ENCODE measurements around the gene G2E3.

G2E3 gene

DNA sequence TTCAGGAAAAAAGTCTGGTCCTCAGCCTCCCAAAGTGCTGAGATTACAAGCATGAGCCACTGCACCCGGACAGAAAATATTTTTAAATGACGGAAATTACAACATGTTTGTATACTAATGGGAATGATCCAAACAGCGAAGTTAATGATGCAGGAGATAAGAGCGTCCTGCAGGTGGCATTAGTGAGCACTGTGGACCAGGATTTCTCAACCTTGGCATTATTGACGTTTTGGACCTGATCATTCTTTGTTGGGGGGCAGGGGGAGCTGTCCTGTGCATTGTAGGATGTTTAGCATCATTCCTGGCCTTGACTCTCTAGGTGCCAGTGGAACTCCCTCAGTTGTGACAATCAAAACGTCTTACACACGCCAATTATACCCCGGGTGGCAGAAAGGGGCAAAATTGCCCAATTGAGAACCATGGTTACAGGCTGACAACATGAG, 97.3 kb downstream of the G2E3 start:
- DNase-seq (ENCODE audit: low spot score): peak; percentile 25

DNA sequence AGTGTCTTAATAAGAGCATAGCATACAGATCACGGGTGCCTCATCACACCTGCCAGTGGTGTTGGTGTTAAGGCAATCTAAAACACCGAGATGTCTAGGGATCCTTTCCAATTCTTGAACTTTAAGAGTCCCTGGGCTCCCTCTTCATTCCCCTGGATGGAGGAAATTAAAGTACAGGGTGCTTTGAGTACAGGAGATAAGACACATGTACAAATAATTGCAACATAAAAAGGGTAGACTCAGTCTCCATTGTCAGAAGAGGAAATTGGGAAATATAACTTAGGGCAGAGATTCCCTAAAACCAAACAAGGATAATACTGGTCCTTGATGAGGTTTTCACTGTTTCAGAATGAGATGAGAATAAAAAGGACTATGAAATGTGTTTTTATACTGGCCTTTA, 98.1 kb downstream of the G2E3 start:
- no peak for DNase-seq (ENCODE audit: low spot score)

DNA sequence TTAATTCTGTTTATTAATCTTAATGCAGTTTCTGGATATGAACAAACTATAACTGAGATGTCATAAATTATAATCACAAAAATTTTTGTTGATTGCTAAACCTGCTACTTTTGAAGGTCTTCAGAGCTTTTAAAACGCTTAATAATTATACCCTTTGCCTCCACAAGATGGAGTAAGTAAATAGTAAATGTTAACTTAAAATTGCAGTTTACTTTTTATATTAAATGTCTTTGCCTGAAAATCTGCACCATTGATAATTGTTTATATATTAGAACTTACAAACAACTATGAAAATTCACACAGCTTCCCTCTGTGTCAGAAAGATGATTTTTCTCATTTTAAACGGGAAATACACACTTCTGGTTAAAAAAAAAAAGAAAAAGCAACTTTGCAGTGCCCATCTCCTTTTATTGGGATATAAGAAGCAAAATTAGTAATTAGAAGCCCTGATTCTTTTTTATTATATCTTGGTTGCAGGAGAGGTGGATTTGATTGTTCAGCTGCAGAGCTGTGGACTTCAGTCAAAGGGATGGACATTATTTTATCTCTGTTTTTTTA, 98.7 kb downstream of the G2E3 start:
- DNase-seq (ENCODE audit: low spot score): no peak

DNA sequence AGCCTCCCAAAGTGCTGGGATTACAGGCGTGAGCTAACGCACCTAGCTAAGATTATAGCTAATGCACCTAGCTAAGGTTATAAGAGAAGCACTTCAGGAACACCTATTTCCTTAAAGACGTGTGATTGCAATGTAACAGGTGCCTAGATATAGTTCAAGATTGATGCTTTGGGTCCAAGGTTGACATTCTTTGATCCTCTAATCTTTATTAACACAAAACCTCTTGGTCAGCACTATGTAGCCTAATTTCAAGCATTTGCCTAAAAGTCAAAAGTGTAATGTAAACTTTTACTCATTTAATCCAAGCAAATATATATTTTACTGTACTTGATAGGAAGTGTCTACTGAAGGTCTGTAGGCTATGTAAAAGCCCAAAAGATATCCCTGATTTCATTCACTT, 99.7 kb downstream of the G2E3 start:
- DNase-seq (ENCODE audit: low spot score): no peak

DNA sequence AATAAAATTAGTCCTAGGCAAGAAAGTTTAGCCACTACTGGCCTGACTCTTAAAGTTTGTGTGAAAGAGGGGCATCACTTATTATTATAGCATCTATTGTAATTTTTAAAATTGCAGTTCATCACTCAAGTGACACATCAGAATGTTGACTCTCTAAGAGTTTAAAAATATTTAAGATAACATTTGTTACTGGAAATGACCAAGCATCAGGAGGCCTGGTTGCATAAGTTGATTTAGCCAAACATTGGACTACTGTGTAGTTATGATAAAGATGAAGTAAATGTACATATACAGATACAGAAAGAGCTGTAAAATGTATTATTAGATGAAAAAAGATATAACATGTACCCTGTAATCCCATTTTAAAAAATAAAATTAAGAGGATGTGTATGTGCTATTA, 110.6 kb downstream of the G2E3 start:
- no peak for DNase-seq (ENCODE audit: low spot score)
